Measurements from ENCODE around the gene MAL. TPM values are rescaled to one million over a fixed set of nuclear protein-coding genes. Genes with fewer than 3 reads are reported as not detected.

Gene MAL
- total and polyA plus RNA-seq, 2 experiments from 2014 or later: not detected

DNA sequence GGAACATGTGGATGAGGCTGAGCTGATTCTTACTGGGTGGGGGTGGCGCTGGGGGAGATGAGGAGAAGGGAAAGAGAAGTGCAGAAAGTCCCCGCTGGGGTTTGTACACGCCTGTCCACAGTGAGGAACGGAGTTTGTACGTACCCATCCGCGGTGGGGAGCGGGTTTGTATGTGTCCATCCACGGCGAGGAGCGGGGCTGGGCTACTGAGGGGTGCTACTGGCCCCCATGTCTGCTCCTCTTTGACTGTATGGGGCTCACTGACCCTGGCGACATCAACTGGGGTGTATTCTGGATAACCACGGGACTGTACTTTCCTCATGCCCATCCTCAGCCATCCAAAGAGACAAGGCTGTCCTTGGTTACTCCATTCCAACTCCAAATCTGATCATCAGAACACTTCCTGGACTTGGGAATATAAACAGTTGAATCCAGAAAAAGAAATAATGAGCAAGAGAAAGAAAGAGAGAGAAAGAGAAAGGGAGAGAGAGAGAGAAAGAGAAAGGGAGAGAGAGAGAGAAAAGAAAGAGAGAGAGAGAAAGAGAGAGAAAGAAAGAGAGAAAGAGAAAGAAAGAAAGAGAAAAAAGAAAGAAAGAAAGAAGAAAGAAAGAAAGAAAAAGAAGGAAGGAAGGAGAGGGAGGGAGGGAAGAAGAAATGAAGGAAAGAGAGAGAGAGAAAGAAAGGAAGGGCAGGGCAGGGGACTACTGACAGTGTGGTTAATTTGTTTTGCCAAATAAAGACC, 21.0 kb downstream of the MAL start:
- Histone ChIP-seq H3K27me3 (peaks cover 18% of the 10 kb centered on the region), H3K27ac (no peak overlapping the region), H3K4me1 (ENCODE audit: low read depth) (no peaks in the 10 kb centered on the region), H3K4me3 (no peak overlapping the region), H3K9me3 (ENCODE audit: low read depth) (no peaks in the 10 kb centered on the region), H3K36me3 (no peaks in the 10 kb centered on the region)
- DNase-seq (ENCODE audit: low read depth in 1 of 2, low spot score in 1 of 2): no peak
- TF ChIP-seq CTCF (IDR thresholded peaks at IDR 0.05; ENCODE audit: low read depth, low read length): no peak

DNA sequence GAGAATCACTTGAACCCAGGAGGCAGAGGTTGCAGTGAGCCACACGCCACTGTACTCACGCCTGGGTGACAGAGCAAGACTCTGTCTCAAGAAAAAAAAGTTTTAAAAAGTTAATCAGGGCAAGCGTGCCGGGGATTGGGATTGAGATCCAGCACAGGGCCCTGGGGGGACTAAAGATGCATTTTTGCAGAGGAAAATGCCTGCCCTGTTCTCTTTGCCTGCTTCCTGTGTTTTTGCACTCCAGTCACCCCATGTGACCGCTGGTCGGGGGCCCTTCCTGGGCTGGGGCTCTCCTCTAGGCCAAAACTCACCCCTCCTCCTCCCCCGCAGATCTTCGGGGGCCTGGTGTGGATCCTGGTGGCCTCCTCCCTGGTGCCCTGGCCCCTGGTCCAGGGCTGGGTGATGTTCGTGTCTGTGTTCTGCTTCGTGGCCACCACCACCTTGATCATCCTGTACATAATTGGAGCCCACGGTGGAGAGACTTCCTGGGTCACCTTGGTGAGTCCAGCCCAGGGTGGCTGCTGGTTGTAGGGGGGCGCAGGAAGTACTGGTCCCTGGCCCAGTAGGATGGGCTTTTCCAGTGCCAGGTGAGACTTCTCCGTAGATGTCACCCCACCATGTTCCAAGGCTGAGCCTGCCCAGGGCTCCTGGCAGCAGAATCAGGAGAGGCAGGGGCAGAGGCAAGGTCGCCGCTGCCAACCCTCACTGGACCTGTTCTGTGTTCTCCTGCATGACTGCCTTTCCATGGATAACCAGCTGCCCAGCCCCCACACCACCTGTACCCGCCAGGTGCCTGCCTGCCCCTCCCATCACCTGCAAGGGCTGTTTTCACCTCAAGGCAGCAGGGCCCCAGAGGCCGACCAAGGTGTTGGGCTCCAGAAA, 22.4 kb downstream of the MAL start:
- no peaks in the 10 kb centered on the region for H3K9me3 ChIP-seq (ENCODE audit: low read depth)
- H3K36me3 ChIP-seq: no peaks in the 10 kb centered on the region
- no peak overlapping the region for H3K4me3 ChIP-seq
- no peak overlapping the region for H3K27ac ChIP-seq
- no peak for DNase-seq (ENCODE audit: low read depth in 1 of 2, low spot score in 1 of 2)
- no peaks in the 10 kb centered on the region for H3K4me1 ChIP-seq (ENCODE audit: low read depth)
- no peak for TF ChIP-seq CTCF (IDR thresholded peaks at IDR 0.05; ENCODE audit: low read depth, low read length)
- peaks cover 21% of the 10 kb centered on the region for H3K27me3 ChIP-seq

DNA sequence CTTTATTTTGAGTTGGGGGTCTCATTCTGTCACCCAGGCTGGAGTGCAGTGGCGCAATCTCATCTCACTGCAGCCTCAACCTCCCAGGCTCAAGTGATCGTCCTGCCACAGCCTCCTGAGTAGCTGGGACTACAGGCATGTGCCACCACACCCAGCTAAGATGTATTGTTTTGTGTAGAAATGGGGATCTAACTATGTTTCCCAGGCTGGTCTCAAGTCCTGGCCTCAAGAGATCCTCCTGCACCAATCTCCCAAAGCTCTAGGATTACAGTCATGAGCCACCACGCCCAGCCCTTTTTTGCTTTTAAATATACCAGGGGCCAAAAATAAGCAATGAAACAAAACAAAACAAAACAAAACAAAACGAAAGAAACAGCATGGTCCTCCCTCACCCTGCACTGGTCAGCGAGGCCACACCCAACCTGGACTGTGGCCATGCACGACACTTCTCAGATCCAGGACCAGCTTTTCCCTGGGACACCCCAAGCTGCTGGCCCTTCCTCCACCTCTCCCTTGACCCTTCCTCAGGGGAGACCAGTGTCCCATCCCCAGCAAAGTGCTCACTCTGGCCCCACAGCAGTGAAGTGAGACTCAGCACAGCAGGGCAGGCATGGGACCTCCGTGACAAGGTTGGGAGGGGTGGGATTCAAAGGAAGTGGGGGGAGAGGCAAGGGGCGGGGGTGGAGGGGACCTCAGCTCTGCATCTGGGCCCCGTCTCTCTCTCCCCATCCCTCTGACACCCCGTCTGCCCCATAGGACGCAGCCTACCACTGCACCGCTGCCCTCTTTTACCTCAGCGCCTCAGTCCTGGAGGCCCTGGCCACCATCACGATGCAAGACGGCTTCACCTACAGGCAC, 23.5 kb downstream of the MAL start:
- Histone ChIP-seq H3K9me3 (ENCODE audit: low read depth) (no peaks in the 10 kb centered on the region), H3K27me3 (peaks cover 11% of the 10 kb centered on the region)

DNA sequence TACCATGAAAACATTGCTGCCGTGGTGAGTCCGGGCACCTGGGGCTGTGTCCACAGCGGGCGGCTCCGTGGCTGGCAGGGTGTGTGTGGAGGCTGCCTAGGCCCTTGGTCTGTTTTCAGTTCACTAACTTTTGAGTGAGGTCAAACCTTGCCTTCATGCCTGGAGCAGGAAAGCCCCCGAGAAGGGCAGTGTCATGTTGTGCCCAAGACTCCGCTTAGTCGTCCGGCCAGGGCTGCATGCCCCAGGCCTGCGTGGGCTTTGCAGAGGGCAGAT, 24.1 kb downstream of the MAL start:
- DNase-seq (ENCODE audit: low read depth in 1 of 2, low spot score in 1 of 2): no peak

More for the DNA sequence above, 23.5 kb downstream of the MAL start:
- Histone ChIP-seq H3K36me3 (no peaks in the 10 kb centered on the region), H3K4me1 (ENCODE audit: low read depth) (no peaks in the 10 kb centered on the region), H3K4me3 (no peak overlapping the region), H3K27ac (no peak overlapping the region)
- TF ChIP-seq CTCF (IDR thresholded peaks at IDR 0.05; ENCODE audit: low read depth, low read length): no peak
- no peak for DNase-seq (ENCODE audit: low read depth in 1 of 2, low spot score in 1 of 2)

More for the DNA sequence above, 24.1 kb downstream of the MAL start:
- Histone ChIP-seq H3K4me1 (ENCODE audit: low read depth) (no peaks in the 10 kb centered on the region), H3K4me3 (no peak overlapping the region), H3K27ac (no peak overlapping the region), H3K9me3 (ENCODE audit: low read depth) (no peaks in the 10 kb centered on the region), H3K36me3 (no peaks in the 10 kb centered on the region), H3K27me3 (peaks cover 16% of the 10 kb centered on the region)
- no peak for TF ChIP-seq CTCF (IDR thresholded peaks at IDR 0.05; ENCODE audit: low read depth, low read length)
